Endothelial cell of umbilical vein (primary cell): Measurements from ENCODE around the gene RASSF5.

ENCODE experiments used
- CTCF ChIP-seq, 2 donors: IDR thresholded peaks; 1 replicate in 1 of 2; 2 replicates in 1 of 2; pipeline ENCODE4 v1.5.1; 2011; ENCODE audit warnings: low read length in 2 of 2, mild to moderate bottlenecking in 2 of 2, moderate library complexity in 2 of 2, control low read depth in 1 of 2, inconsistent platforms in 1 of 2, low read depth in 1 of 2; ENCODE audit not compliant: insufficient read depth in 1 of 2; ENCODE audit errors: extremely low read depth in 1 of 2
- EZH2 ChIP-seq: IDR thresholded peaks from 2 replicates; pipeline ENCODE4 v1.6.1; 2012; ENCODE audit warnings: borderline replicate concordance, low read depth, mild to moderate bottlenecking, moderate library complexity, low read length, inconsistent platforms; ENCODE audit not compliant: severe bottlenecking
- FOS ChIP-seq: IDR thresholded peaks from 2 replicates; pipeline ENCODE4 v1.6.1; 2011; ENCODE audit warnings: mild to moderate bottlenecking, low read length, moderate library complexity, borderline replicate concordance; ENCODE audit not compliant: insufficient read depth
- MYC ChIP-seq: IDR thresholded peaks from one replicate; pipeline ENCODE4 v1.6.1; 2011; ENCODE audit warnings: mild to moderate bottlenecking, low read depth, low read length
- POLR2A ChIP-seq: IDR thresholded peaks from 2 replicates; pipeline ENCODE4 v1.6.1; 2012; ENCODE audit warnings: low read depth, mild to moderate bottlenecking, control low read depth, low read length
- POLR2AphosphoS5 ChIP-seq: IDR thresholded peaks from 2 replicates; pipeline ENCODE4 v1.6.1; 2012; ENCODE audit warnings: low read depth, mild to moderate bottlenecking, control low read depth, low read length, moderate library complexity; ENCODE audit not compliant: insufficient read depth

- TF ChIP-seq EZH2 (no peak), POLR2AphosphoS5 (no peak), FOS (no peak), CTCF (IDR thresholded peaks at IDR 0.05; ENCODE audit: extremely low read depth in 1 of 2, insufficient read depth in 1 of 2, low read depth in 1 of 2, low read length in 2 of 2) (peak; percentile 83 to 92), POLR2A (no peak), MYC (no peak)
These were observed 17.2 kb upstream of the RASSF5 start for GRCh38 chr1:206489980-206490770.
